Measurements from ENCODE around the gene FHAD1.
"Not testable (repeated sequence)": the region's sequence is repeated elsewhere in the genome, so short reads cannot be mapped to it uniquely, and the experiment has no call there.

The FHAD1 gene

GRCh38 chr1:15380601-15381508 is 133.8 kb downstream of the FHAD1 start:
- no peak for DNase-seq

- DNase-seq: no peak
Measured at GRCh38 chr1:15381805-15382204, 134.8 kb downstream of the FHAD1 start.

- DNase-seq: no peak
Measured at GRCh38 chr1:15382601-15383518, 135.8 kb downstream of the FHAD1 start.

- no peak for DNase-seq
Measured at GRCh38 chr1:15383810-15384209, 136.8 kb downstream of the FHAD1 start.

GRCh38 chr1:15384301-15384901 is 137.4 kb downstream of the FHAD1 start:
- no peak for DNase-seq

- DNase-seq: no peak
Measured at GRCh38 chr1:15385420-15385819, 138.4 kb downstream of the FHAD1 start.

- DNase-seq: no peak
Measured at GRCh38 chr1:15386164-15386749, 139.2 kb downstream of the FHAD1 start.

- no peak for DNase-seq
Measured at GRCh38 chr1:15388201-15388880, 141.3 kb downstream of the FHAD1 start.

- DNase-seq: not testable (repeated sequence)
Measured at GRCh38 chr1:15389828-15390227, 142.8 kb downstream of the FHAD1 start.

- DNase-seq: no peak
Measured at GRCh38 chr1:15390667-15391066, 143.6 kb downstream of the FHAD1 start.

- no peak for DNase-seq
Measured at GRCh38 chr1:15391366-15391765, 144.3 kb downstream of the FHAD1 start.

- no peak for DNase-seq
Measured at GRCh38 chr1:15393475-15394257, 146.6 kb downstream of the FHAD1 start.

- no peak for DNase-seq
Measured at GRCh38 chr1:15394258-15394690, 147.3 kb downstream of the FHAD1 start.

GRCh38 chr1:15397236-15397635 is 150.2 kb downstream of the FHAD1 start:
- DNase-seq: no peak

GRCh38 chr1:15399710-15400109 is 152.7 kb downstream of the FHAD1 start:
- DNase-seq: no peak

GRCh38 chr1:15400627-15401026 is 153.6 kb downstream of the FHAD1 start:
- DNase-seq: no peak

GRCh38 chr1:15401391-15402055 is 154.5 kb downstream of the FHAD1 start:
- DNase-seq: no peak

- DNase-seq: no peak
Measured at GRCh38 chr1:15402809-15403450, 155.9 kb downstream of the FHAD1 start.

GRCh38 chr1:15403962-15404580 is 157.0 kb downstream of the FHAD1 start:
- DNase-seq: no peak

All from SIG-M5 (cell line).